ENCODE results near the gene SLC22A13.
"Not testable (repeated sequence)": the region's sequence is repeated elsewhere in the genome, so short reads cannot be mapped to it uniquely, and the experiment has no call there.

The SLC22A13 gene

DNA sequence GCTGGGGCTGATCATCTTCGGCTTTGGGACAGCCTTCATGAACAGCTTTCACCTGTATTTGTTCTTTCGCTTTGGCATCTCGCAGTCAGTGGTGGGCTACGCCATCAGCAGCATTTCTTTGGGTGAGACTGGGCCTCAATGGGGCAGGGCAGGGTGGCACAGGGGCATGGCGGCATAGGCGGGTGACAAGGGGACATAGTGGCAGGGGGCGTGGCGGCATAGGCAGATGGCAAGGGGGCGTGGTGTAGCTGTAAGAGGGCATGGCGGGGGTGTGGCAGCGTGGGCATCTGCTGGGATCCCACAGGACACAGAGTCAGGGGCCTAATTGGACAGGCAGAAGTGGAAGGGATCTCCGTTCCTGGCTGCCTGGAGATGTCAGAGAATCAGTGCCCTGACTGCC lies 42.0 kb downstream of the SLC22A13 start:
- no peak for DNase-seq

DNA sequence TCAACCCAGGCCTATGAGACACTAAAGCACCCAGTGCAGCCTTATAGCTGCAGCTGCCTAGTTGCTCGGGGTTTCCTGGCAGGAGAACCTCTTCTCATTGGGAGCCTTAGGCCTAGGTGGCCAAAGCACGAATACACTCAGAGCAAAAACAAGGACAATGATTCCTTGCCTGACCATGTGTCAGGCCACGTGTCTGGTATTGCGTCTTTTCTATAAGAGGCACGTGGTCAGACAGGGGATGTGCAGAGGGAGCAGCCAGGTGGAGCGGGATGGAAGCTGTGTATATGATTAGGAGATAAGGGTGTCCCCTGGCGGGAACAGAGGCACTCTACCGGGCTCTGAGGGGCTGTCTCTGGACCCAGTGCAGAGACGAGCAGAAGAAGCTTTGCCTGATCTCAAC lies 42.8 kb downstream of the SLC22A13 start:
- DNase-seq: no peak

DNA sequence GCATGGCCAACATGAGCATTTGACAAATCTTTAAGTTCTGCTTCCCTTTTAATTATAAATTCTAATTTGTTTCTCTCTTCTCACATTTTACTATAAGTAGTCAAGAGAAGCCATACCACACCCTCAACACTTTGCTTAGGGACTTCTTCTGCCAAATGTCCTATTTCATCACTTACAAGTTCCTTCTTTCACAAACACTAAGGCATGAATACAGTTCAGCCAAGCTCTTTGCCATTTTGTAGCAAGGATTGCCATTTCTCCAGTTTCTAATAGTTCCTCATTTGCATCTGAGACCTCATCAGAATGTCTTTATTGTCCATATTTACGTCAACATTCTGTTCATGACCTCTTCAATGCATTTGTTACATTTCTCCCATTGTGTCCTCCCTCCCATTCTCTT lies 45.9 kb downstream of the SLC22A13 start:
- DNase-seq: no peak

DNA sequence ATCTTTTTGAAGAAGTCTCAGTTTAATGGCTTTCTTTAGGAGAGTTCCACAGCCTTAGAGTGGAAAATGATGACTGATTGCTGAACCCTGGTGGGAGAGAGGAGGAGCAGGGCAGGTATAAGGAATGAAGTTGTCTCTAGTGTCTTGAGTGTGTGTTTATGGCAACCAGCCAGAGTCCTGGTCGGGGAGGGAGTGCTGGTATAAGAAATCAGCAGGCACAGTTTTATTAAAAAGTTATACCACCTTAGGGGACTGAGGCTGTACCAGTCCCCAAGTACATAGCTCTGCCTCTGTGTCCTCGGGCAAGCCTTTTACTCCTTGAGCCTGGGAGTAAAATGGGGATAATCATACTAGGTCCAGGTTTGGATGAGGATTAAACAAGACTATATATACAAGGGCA lies 46.3 kb downstream of the SLC22A13 start:
- DNase-seq: no peak

DNA sequence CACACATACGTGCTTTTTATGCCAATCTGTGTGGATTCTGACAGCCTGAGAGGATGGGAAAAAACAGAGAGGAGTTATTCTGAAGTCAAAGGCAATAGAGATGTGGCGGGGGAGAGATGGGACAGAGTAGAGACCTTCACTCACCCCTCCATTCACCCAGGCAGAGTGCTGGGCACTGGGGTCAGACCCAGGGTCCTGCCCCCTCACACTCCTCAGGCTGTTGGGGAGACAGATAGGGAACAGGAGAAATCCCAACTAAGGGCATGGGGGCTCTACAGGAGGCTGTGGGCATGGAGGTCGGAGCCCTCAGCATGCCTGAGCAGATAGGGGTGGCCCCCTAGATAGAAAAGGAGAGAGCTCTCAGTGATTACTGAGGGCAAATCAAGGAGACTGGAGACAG lies 46.7 kb downstream of the SLC22A13 start:
- DNase-seq: no peak

DNA sequence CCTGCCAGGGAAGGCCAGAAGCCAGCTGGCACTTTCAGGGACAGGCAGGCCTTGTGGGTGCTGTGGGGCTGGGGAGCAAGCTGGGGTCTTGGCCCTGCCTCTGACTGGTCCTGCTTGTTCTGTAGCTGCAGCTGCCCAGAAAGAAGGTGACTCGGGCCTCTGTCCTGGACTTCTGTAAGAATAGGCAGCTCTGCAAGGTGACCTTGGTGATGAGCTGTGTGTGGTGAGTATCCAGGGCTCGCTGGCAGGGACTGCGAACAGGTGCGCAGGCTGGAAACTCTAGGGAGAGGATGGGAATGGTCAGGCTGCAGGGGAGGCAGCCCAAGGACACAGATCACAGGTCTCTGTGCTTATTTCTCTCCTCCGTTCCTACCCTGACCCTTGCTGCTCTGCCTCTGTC lies 47.7 kb downstream of the SLC22A13 start:
- no peak for DNase-seq

DNA sequence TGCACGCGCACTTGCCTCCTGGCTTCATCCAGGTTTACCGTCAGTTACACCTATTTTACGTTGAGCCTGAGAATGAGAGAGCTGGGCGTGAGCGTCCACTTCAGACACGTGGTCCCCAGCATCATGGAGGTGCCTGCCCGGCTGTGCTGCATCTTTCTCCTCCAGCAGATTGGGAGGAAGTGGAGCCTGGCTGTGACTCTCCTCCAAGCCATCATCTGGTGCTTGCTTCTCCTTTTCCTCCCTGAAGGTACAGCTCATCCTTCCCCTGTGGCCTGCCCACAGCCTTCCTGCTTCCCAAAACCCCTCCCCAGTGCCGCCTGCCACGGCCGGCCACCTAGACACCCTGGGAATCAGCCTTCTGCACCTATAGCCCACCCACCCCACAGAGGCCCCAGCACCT lies 48.1 kb downstream of the SLC22A13 start:
- no peak for DNase-seq

DNA sequence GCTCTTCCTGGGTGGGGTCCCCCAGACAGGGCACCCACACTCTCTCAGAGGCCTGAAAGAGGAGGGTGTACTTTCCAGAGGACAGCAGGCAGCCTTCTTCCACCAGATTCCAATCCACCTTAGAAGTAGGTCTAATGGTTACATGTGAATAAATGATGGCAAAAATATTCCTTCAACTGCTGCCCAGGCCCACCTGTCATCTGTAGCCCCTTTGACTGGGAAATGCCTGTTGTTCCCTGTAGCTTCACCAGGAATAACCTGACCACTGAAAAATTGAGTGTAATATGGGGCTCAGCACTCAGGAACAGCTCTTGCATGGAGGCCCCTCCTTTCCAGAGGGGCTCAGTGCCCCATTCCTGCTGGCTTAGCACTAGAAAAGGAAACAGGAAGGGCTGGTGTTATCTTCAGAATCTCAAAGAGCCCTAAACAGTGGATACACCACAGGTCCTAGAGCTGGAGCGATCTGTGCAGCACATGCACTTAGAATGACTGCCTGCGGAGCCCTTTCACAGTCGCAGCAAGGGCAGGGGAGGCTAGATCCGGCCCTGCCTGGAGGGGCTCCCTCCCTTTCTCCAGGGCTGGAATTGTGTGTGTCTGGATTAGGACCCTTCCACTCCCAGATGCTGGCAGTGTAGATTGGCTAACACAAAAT lies 48.6 kb downstream of the SLC22A13 start:
- no peak for DNase-seq

DNA sequence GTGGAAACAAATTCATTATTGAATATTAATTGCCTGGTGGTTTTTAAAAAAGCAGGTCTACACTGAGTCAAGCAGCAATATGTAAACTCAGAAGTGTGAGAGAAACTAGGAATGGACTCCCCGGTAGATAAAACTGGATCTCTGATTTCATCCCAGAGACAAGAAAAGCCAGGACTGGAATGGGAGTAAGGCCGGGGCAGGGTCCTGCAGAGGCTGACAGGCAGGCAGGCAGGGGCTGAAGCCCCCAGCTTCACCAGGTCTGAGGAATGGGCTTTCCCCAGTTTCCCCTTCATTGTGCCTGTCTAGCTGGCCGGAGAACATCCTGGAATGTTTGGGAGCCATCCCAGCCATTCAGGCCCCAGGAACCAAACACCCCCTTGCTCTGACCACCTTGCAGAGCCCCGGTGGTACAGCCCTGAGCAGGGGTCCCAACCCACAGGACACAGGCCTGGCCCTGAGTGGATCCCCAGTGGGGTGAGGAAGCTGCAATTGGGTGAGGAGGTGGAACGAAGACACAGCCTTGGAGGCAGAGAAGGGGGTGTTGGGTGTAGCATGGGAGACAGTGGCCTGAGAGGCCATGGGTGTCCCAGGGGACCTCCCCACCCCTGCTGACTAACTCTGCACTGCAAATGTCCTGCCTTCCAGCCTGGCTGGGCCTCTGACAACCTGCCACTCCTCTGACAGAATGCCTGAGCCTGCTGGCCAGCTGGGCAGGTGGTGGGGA lies 49.3 kb downstream of the SLC22A13 start:
- DNase-seq: no peak

DNA sequence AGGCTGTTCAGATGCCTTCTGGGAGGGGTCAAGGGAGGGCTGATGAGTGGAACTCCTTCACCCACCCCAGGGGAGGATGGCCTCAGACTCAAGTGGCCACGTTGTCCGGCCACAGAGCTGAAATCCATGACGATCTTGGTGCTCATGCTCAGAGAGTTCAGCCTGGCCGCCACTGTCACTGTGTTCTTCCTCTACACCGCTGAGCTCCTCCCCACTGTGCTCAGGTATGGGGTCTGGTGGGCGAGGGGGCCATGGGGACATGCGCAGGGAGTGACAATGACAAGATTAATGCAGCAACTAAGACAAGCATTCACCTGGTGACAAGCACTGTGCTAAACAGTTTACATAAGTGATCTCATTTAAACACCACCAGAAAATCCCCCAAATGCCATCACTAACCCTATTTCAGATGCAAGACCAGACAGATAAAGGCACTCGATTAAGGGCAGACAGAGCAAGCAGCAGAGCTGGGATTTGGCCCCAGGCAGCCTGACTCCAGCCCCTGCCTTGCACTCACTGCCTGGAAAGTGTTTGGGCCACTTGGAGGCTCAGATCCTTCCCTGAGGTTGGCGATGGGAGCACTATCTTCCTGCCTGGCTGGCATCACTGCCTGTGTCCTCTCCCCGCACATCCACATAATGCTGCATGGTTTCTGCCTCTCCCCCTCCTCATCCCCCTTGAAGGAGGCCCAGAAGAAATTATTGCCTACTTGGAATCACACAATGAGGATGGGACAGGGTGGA lies 50.0 kb downstream of the SLC22A13 start:
- DNase-seq: no peak

DNA sequence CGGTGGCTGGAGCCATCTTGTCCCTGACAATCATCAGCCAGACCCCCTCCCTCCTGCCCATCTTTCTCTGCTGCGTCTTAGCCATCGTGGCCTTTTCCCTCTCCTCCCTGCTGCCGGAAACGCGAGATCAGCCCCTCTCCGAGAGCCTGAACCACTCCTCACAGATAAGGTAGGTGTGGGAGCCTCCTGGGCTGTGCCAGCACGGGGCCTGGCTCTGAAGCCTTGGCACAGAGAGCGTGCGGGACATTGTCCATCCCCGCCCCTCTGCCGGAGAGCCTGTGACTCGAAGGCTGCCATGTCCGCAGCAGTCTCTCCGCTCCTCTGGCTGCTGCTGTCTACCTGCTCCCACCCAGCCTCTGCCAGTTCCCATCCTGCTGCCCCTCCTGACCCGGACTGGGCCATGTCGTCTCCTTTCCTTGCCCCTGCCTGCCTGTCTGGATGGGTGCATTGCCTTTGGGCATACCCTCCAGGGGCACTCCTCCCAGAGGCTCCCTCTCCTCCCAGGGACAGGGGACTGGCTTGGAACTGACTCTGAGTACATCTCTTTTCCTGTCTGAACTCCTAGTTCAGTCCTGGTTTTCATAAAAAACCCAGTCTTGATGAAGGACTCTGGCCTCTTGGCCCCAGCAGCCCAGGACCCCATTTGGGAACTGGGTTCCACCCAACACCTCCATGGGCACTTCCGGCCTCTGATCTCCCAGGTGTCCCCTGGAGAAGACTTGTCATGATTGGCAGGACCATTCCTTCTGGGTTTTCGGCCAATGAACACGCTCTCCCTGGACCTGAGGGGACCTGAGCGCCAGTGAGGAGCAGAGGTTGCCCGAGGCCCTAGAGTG lies 51.0 kb downstream of the SLC22A13 start:
- no peak for DNase-seq

DNA sequence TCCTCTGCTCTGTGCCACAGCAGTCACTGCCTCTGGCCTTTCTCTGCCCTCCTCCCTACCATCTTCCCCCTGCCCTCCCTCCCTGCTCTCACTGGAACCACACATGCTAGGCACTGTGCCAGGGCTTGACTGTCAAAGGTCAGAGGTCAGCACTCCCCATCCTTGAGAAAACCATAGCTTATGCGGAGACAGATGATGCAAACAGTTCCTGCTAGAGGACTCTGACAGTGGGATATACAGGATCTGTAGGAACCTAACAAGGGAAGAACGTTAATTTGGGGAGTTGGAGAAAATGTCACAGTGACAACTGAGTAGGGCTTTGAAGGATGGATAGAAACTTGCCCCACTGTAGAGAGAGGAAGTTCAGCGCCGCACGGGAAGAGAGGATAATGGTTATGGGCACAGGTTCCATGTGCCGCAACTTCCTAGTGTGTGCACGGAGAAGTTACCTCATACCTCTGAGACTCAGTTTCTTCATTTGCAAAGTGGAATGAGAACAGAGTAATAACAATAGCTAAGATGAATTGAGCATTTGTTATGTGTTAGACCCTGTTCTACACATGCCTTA lies 51.7 kb downstream of the SLC22A13 start:
- no peak for DNase-seq

DNA sequence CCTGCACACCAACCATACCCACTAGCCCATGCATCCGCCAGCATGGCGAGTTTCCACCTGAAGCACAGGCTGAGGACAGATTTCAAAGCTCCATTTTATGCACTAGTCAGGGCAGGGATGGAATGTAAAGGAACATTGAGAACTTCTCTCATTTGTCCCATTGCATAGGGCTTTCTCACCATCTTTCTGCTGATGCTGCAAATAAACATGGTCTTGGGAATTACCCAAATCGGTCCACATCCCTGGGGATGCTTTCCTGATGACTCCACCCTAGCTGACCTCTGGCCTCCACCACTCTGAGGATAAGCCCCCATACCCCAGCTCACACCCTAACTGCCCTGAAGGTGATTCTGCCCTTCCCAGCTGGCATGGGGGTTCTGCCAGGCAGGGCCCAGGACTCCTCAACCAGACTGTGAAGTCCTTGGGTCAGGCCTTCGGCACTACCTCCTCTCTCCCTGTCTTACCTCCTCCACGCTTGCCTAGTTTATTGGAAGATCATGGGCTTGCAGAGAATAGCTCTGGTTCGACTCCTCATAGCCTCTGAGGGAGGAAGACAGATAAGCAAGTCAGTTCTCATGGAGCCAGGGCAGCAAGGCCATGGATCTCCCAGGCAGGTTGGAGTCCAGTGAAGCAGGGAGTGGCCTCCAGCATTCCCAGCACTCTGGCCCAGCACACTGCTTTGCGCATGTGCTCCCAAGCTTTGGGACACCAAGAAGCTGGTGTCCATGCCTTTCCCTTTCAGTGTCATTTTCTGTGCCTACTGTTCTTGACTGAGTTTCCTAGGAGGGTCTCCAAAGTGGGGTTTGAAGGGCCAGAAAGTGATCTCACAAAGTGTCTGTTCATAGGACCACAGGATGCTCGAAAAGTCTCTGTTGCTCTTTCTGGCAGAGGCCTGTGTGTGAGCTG lies 53.4 kb downstream of the SLC22A13 start:
- DNase-seq: no peak

DNA sequence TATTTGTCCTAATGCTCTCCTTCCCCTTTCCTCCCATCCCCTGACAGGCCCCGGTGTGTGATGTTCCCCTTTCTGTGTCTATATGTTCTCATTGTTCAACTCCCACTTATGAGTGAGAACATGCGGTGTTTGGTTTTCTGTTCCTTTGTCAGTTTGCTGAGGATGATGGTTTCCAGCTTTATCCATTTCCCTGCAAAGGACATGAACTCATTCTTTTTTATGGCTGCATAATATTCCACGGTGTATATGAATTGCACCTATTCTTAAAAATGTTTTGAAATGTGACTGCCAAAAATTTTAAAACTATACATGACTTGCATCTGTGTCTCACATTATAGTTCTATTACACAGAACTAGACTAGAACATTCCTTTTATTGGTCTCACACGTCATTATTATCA lies 55.0 kb downstream of the SLC22A13 start:
- DNase-seq: not testable (repeated sequence)

DNA sequence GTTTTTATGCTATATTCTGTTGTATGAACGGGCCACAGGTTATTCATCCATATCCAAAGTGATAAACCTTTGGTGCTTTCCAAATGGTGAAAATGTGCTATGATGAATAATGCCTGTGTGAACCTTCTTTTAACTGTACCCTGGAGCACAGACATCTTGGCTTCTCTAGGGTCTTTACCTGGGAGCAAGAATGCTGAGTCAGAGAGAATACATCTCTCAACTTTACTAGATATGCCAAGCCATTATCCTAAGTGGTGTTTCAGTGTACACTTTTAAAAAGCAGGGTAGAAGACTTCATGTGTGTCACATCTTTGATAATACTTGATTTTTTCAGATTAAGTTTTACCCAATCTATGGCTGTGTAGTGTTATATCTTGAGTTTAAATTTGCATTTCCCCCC lies 57.4 kb downstream of the SLC22A13 start:
- DNase-seq: no peak

DNA sequence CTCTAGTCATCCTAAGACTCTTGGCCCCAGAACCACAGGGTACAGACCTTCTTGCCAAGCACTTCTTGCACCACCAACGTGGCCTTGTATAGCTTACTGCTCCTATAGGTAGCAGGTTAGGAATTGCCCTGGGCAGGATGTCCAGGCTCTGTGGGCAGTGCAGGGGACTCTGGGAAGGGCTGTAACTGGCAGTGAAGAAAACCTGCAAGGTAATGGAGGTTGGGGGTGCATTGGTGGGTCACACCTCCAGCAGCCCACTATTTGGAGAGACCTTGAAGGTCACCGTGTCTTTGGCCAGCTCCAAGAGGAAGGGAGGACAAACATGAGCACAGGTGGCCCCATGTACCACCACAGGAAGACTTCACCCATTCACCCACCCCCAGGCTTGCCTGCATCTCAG lies 59.6 kb downstream of the SLC22A13 start:
- DNase-seq: no peak

DNA sequence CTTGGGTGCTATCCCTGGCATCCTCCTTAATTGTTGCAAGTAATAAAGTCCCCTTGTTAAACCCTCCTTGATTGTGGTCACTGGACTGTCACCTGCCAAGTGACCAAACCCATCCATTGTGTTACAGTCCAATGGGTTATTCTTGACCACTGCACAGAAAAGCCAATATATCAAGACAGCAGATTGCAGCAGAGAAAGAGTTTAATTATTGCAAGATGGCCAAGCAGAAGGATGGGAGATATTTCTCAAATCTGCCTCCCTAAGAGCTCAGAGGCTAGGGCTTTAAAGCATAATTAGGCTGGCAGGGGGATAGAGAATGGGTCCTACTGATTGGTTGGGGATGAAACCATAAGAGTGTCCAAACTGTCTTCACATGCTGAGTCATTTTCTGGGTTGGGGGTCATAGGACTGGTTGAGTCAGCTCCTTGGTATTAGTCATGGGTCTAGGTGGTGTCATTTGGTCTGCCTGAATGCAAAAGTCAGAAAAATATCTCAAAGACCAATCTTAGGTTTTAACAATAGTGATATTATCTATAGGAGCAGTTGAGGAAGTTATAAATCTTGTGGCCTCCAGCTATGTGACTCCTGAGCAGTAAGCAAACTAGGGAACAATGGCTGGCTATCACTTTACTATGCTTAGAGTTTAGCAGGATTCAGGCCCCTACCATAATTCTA lies 61.9 kb downstream of the SLC22A13 start:
- no peak for DNase-seq

All from NCI-H1694 treated with DMSO at 0.1 percent for 48 hours (cell line).